Endothelial cell of umbilical vein (primary cell): ENCODE results near the gene TMEM19.

Experiments used
- CTCF ChIP-seq, 2 donors: IDR thresholded peaks; 1 replicate in 1 of 2; 2 replicates in 1 of 2; pipeline ENCODE4 v1.5.1; 2011; ENCODE audit warnings: low read length in 2 of 2, mild to moderate bottlenecking in 2 of 2, moderate library complexity in 2 of 2, control low read depth in 1 of 2, inconsistent platforms in 1 of 2, low read depth in 1 of 2; ENCODE audit not compliant: insufficient read depth in 1 of 2; ENCODE audit errors: extremely low read depth in 1 of 2
- EZH2 ChIP-seq: IDR thresholded peaks from 2 replicates; pipeline ENCODE4 v1.6.1; 2012; ENCODE audit warnings: borderline replicate concordance, low read depth, mild to moderate bottlenecking, moderate library complexity, low read length, inconsistent platforms; ENCODE audit not compliant: severe bottlenecking
- POLR2A ChIP-seq: IDR thresholded peaks from 2 replicates; pipeline ENCODE4 v1.6.1; 2012; ENCODE audit warnings: low read depth, mild to moderate bottlenecking, control low read depth, low read length
- POLR2AphosphoS5 ChIP-seq: IDR thresholded peaks from 2 replicates; pipeline ENCODE4 v1.6.1; 2012; ENCODE audit warnings: low read depth, mild to moderate bottlenecking, control low read depth, low read length, moderate library complexity; ENCODE audit not compliant: insufficient read depth
- TF ChIP-seq, protein P1 (sequence below): IDR thresholded peaks from 2 replicates; pipeline ENCODE4 v1.6.1; 2011; ENCODE audit not compliant: insufficient read depth, insufficient read length

DNA sequence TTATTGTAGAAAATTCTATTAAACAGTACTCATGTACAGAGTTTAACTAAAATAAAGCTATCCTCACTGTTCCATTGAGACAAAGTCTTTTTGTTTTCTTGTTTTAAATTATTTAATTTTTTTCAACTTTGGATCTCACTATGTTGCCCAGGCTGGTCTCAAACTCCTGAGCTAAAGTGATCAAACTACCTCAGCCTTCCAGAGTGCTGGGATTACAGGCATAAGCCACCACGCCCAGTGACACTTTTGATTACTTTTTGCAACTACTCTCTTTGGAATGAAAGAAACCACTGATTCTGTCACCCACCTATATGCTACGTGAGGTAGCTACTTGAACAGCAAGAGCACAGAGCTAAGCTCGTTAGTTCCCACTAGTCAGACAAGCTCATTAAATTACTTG, 39.4 kb upstream of the TMEM19 start:
- no peak for TF ChIP-seq EZH2
- TF ChIP-seq CTCF (IDR thresholded peaks at IDR 0.05; ENCODE audit: extremely low read depth in 1 of 2, insufficient read depth in 1 of 2, low read depth in 1 of 2, low read length in 2 of 2), result no peak
- TF ChIP-seq, protein P1, sequence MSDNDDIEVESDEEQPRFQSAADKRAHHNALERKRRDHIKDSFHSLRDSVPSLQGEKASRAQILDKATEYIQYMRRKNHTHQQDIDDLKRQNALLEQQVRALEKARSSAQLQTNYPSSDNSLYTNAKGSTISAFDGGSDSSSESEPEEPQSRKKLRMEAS, result no peak
- TF ChIP-seq POLR2A, result no peak
- no peak for TF ChIP-seq POLR2AphosphoS5
